H9 (cell line): ENCODE measurements around the gene FLACC1. TPM values are rescaled to one million over a fixed set of nuclear protein-coding genes. Genes with fewer than 3 reads are reported as not detected.

Source experiments
- DNase-seq: peaks from one replicate; pipeline ENCODE4 v3.0.0-alpha.2; 2017
- H2AFZ ChIP-seq: one replicate; pipeline ENCODE4 v1.6.1; 2013; ENCODE audit warnings: mild to moderate bottlenecking, low read length, control low read depth, moderate library complexity
- H2AK5ac ChIP-seq: 2 replicates; pipeline ENCODE4 v1.6.1; 2013; ENCODE audit warnings: low read length, control low read depth, mixed read lengths; ENCODE audit not compliant: insufficient read length
- H2BK120ac ChIP-seq: one replicate; pipeline ENCODE4 v1.6.1; 2013; ENCODE audit warnings: low read depth, mild to moderate bottlenecking, low read length, control low read depth, inconsistent platforms; ENCODE audit not compliant: poor library complexity, severe bottlenecking
- H2BK12ac ChIP-seq: 2 replicates; pipeline ENCODE4 v1.6.1; 2013; ENCODE audit warnings: low read length, control low read depth, mixed read lengths, low read depth; ENCODE audit not compliant: insufficient read length
- H2BK15ac ChIP-seq: 2 replicates; pipeline ENCODE4 v1.6.1; 2013; ENCODE audit warnings: low read depth, low read length, control low read depth
- H2BK20ac ChIP-seq: one replicate; pipeline ENCODE4 v1.6.1; 2013; ENCODE audit warnings: low read depth, mild to moderate bottlenecking, low read length, control low read depth, inconsistent platforms; ENCODE audit not compliant: poor library complexity, severe bottlenecking
- H2BK5ac ChIP-seq: 2 replicates; pipeline ENCODE4 v1.6.1; 2013; ENCODE audit warnings: low read length, control low read depth, mixed read lengths; ENCODE audit not compliant: insufficient read length
- H3K14ac ChIP-seq: 2 replicates; pipeline ENCODE4 v1.6.1; 2013; ENCODE audit warnings: low read length, control low read depth; ENCODE audit not compliant: insufficient read depth
- H3K18ac ChIP-seq: 2 replicates; pipeline ENCODE4 v1.6.1; 2013; ENCODE audit warnings: low read depth, mild to moderate bottlenecking, mixed read lengths, low read length, control low read depth; ENCODE audit not compliant: insufficient read length
- H3K23ac ChIP-seq: 2 replicates; pipeline ENCODE4 v1.6.1; 2013; ENCODE audit warnings: low read length, control low read depth, mixed read lengths, low read depth; ENCODE audit not compliant: insufficient read length
- H3K23me2 ChIP-seq: 2 replicates; pipeline ENCODE4 v1.6.1; 2013; ENCODE audit warnings: low read depth, mild to moderate bottlenecking, mixed read lengths, low read length, control low read depth; ENCODE audit not compliant: insufficient read length, poor library complexity, severe bottlenecking
- H3K27ac ChIP-seq: 2 replicates; pipeline ENCODE4 v1.5.1; 2013; ENCODE audit warnings: low read length, control low read depth, mixed read lengths, low read depth; ENCODE audit not compliant: insufficient read length
- H3K27me3 ChIP-seq: 2 replicates; pipeline ENCODE4 v1.6.1; 2013; ENCODE audit warnings: low read length, control low read depth, inconsistent platforms; ENCODE audit not compliant: insufficient read depth
- H3K4ac ChIP-seq: 2 replicates; pipeline ENCODE4 v1.6.1; 2013; ENCODE audit warnings: low read depth, mild to moderate bottlenecking, control low read depth, inconsistent platforms, low read length, moderate library complexity
- H3K4me1 ChIP-seq: 2 replicates; pipeline ENCODE4 v1.6.1; 2013; ENCODE audit warnings: low read length, control low read depth, inconsistent platforms; ENCODE audit not compliant: insufficient read depth
- H3K4me2 ChIP-seq: 2 replicates; pipeline ENCODE4 v1.6.1; 2013; ENCODE audit warnings: low read length, control low read depth, mixed read lengths; ENCODE audit not compliant: insufficient read length, insufficient read depth
- H3K56ac ChIP-seq: 2 replicates; pipeline ENCODE4 v1.6.1; 2013; ENCODE audit warnings: low read depth, mild to moderate bottlenecking, mixed read lengths, low read length, control low read depth; ENCODE audit not compliant: insufficient read length
- H3K79me1 ChIP-seq: 2 replicates; pipeline ENCODE4 v1.6.1; 2013; ENCODE audit warnings: low read depth, mild to moderate bottlenecking, moderate library complexity, low read length, control low read depth, inconsistent platforms; ENCODE audit not compliant: insufficient read depth, poor library complexity, severe bottlenecking
- H3K79me2 ChIP-seq: 2 replicates; pipeline ENCODE4 v1.6.1; 2013; ENCODE audit warnings: low read length, control low read depth, inconsistent platforms; ENCODE audit not compliant: insufficient read depth
- H3K9ac ChIP-seq: 2 replicates; pipeline ENCODE4 v1.6.1; 2013; ENCODE audit warnings: low read length, control low read depth, mixed read lengths; ENCODE audit not compliant: insufficient read length; ENCODE audit errors: extremely low read depth
- H3K9me3 ChIP-seq: one replicate; pipeline ENCODE4 v1.6.1; 2013; ENCODE audit warnings: low read depth, low read length, inconsistent platforms; ENCODE audit not compliant: control insufficient read depth
- H3T11ph ChIP-seq: one replicate; pipeline ENCODE4 v1.6.1; 2013; ENCODE audit warnings: mild to moderate bottlenecking, low read length, control low read depth, inconsistent platforms
- H4K20me1 ChIP-seq: one replicate; pipeline ENCODE4 v1.6.1; 2013; ENCODE audit not compliant: control insufficient read depth, insufficient read length, insufficient read depth
- H4K5ac ChIP-seq: 2 replicates; pipeline ENCODE4 v1.6.1; 2013; ENCODE audit warnings: low read depth, mild to moderate bottlenecking, mixed read lengths, low read length, control low read depth; ENCODE audit not compliant: insufficient read length
- H4K8ac ChIP-seq: replicated peaks from 2 replicates; pipeline ENCODE4 v1.6.1; 2013; ENCODE audit warnings: low read length, control low read depth, mixed read lengths, low read depth; ENCODE audit not compliant: insufficient read length
- H4K91ac ChIP-seq: 2 replicates; pipeline ENCODE4 v1.6.1; 2013; ENCODE audit warnings: low read depth, mild to moderate bottlenecking, moderate library complexity, mixed read lengths, low read length, control low read depth; ENCODE audit not compliant: insufficient read length
- H3K27ac Mint-ChIP-seq, 3 experiments: 2 replicates in 2 of 3; 3 replicates in 1 of 3; pipeline ENCODE4 v1.8.0; 2020 to 2021; ENCODE audit warnings: mixed read lengths in 3 of 3, mild to moderate bottlenecking in 1 of 3, moderate library complexity in 1 of 3
- H3K27me3 Mint-ChIP-seq: 2 replicates; pipeline ENCODE4 v1.8.0; 2021; ENCODE audit warnings: low read depth, mild to moderate bottlenecking, moderate library complexity, mixed read lengths
- H3K36me3 Mint-ChIP-seq, 3 experiments: 2 replicates in 2 of 3; 3 replicates in 1 of 3; pipeline ENCODE4 v1.8.0; 2020 to 2021; ENCODE audit warnings: low read depth in 3 of 3, mixed read lengths in 3 of 3; ENCODE audit not compliant: insufficient read depth in 1 of 3
- H3K4me1 Mint-ChIP-seq, 2 experiments: 2 replicates each; pipeline ENCODE4 v1.8.0; 2020; ENCODE audit warnings: mixed read lengths in 2 of 2
- H3K4me3 Mint-ChIP-seq, 2 experiments: 2 replicates in 1 of 2; 3 replicates in 1 of 2; pipeline ENCODE4 v1.8.0; 2020 to 2021; ENCODE audit warnings: mild to moderate bottlenecking in 2 of 2, mixed read lengths in 2 of 2, moderate library complexity in 1 of 2
- H3K9me3 Mint-ChIP-seq, 2 experiments: 2 replicates in 1 of 2; 3 replicates in 1 of 2; pipeline ENCODE4 v1.8.0; 2020; ENCODE audit warnings: mild to moderate bottlenecking in 2 of 2, mixed read lengths in 2 of 2, moderate library complexity in 1 of 2
- WGBS: extraction: QIAGEN DNeasy Blood & Tissue Kit; methylation state at CpG from one replicate; pipeline ENCODE4 v1.1.7; 2013; ENCODE audit warnings: missing lambda C conversion rate, low lambda C conversion rate, mixed read lengths; ENCODE audit not compliant: insufficient read length; ENCODE audit errors: extremely low coverage; 5-methylcytosine and 5-hydroxymethylcytosine counted together
- total RNA-seq: library from RNA; stranded (reverse); gene quantifications from 2 replicates; pipeline ENCODE4 v1.2.1, GENCODE V29; 2021
- TF ChIP-seq, protein P1 (sequence below): fragments of 200-600 bp; sonication (generic); conservative IDR thresholded peaks from 3 replicates; pipeline ENCODE4 v1.8.0; 2021; ENCODE audit warnings: antibody characterized with exemption, mild to moderate bottlenecking

The FLACC1 gene
- total RNA-seq, 1 experiment from 2014 or later = 0.42 TPM

DNA sequence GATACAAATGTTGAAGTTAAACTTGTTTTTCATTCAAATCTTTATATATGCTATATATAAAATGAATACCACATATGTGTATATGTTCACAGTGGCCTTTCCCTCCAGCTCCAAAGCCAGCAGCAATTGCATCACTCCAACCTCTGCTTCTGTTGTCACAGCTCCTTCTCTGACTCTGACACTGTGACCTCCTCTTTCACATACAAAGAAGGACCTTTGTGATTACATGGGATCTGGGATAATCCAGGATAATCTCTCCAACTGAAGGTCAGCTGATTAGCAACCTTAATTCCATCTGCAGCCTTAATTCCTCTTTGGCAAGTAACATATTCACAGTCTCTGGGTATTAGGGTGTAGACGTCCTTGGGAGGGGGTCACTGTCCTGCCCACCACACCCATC, 8.4 kb downstream of the FLACC1 start:
- Histone ChIP-seq H3K4me1 (no peaks in the 10 kb centered on the region), H4K20me1 (no peaks in the 10 kb centered on the region), H2BK120ac (no peak overlapping the region), H2AFZ (no peak overlapping the region), H3K9me3 (no peaks in the 10 kb centered on the region), H3K18ac (no peak overlapping the region), H2BK20ac (no peak overlapping the region), H2BK15ac (no peak overlapping the region), H3K23me2 (no peaks in the 10 kb centered on the region), H4K91ac (no peak overlapping the region), H3K4me2 (no peak overlapping the region), H3T11ph (no peak overlapping the region), H3K23ac (no peak overlapping the region), H4K5ac (no peak overlapping the region), H2BK12ac (no peak overlapping the region), H4K8ac (no peak overlapping the region), H2AK5ac (no peak overlapping the region), H3K79me1 (no peaks in the 10 kb centered on the region), H3K27ac (no peak overlapping the region), H3K9ac (no peak overlapping the region), H2BK5ac (no peak overlapping the region), H3K4ac (no peak overlapping the region), H3K56ac (no peak overlapping the region), H3K14ac (no peak overlapping the region), H3K27me3 (no peaks in the 10 kb centered on the region), H3K79me2 (no peaks in the 10 kb centered on the region)
- Mint-ChIP-seq H3K36me3 (no peaks in the 10 kb centered on the region), H3K4me1 (peaks cover under 1 to 8% of the 10 kb centered on the region in 2 experiments; a peak in 3 of 4 replicates), H3K27me3 (no peaks in the 10 kb centered on the region), H3K4me3 (no peak overlapping the region), H3K9me3 (no peaks in the 10 kb centered on the region; a peak in 1 of 5 replicates), H3K27ac (0 out of 7 replicates have a peak overlapping the region, but pooled peaks of 1 of the 3 experiments have one; percentile 46)
- DNase-seq = no peak
- no CpG with 5 or more reads among the region's 1 CpG for whole genome bisulfite sequencing
- TF ChIP-seq, protein P1, sequence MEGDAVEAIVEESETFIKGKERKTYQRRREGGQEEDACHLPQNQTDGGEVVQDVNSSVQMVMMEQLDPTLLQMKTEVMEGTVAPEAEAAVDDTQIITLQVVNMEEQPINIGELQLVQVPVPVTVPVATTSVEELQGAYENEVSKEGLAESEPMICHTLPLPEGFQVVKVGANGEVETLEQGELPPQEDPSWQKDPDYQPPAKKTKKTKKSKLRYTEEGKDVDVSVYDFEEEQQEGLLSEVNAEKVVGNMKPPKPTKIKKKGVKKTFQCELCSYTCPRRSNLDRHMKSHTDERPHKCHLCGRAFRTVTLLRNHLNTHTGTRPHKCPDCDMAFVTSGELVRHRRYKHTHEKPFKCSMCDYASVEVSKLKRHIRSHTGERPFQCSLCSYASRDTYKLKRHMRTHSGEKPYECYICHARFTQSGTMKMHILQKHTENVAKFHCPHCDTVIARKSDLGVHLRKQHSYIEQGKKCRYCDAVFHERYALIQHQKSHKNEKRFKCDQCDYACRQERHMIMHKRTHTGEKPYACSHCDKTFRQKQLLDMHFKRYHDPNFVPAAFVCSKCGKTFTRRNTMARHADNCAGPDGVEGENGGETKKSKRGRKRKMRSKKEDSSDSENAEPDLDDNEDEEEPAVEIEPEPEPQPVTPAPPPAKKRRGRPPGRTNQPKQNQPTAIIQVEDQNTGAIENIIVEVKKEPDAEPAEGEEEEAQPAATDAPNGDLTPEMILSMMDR = no peak
